Progenitor cell of endocrine pancreas (in vitro differentiated cells): ENCODE data around the gene CEP250. TPM values are rescaled to one million over a fixed set of nuclear protein-coding genes. Genes with fewer than 3 reads are reported as not detected.

ENCODE experiments used
- DNase-seq: peaks from one replicate; pipeline ENCODE4 v3.0.0; 2021; ENCODE audit warnings: low spot score; ENCODE audit not compliant: unreplicated experiment
- H3K27ac Mint-ChIP-seq: 2 replicates; pipeline ENCODE4 v1.8.0; 2021; ENCODE audit warnings: mild to moderate bottlenecking, moderate library complexity, mixed read lengths
- H3K27me3 Mint-ChIP-seq: 2 replicates; pipeline ENCODE4 v1.8.0; 2021; ENCODE audit warnings: mixed read lengths
- H3K36me3 Mint-ChIP-seq: 2 replicates; pipeline ENCODE4 v1.8.0; 2022; ENCODE audit warnings: mixed read lengths; ENCODE audit not compliant: insufficient read depth
- H3K4me1 Mint-ChIP-seq: 2 replicates; pipeline ENCODE4 v1.8.0; 2021; ENCODE audit warnings: low read depth, mixed read lengths
- H3K4me3 Mint-ChIP-seq: 2 replicates; pipeline ENCODE4 v1.8.0; 2021; ENCODE audit warnings: low read depth, mild to moderate bottlenecking, moderate library complexity, mixed read lengths
- H3K9me3 Mint-ChIP-seq: 2 replicates; pipeline ENCODE4 v1.8.0; 2021; ENCODE audit warnings: low read depth, mixed read lengths
- CTCF ChIP-seq: fragments of 200-600 bp; sonication (generic); IDR thresholded peaks from one replicate; pipeline ENCODE4 v1.5.0; 2021; ENCODE audit warnings: antibody characterized with exemption, mild to moderate bottlenecking; ENCODE audit not compliant: unreplicated experiment
- total RNA-seq: library from RNA; stranded (reverse); gene quantifications from 2 replicates; pipeline ENCODE4 v1.2.1, GENCODE V29; 2021

Gene CEP250
- total RNA-seq, 1 donor from 2014 or later: 76.9 TPM

DNA sequence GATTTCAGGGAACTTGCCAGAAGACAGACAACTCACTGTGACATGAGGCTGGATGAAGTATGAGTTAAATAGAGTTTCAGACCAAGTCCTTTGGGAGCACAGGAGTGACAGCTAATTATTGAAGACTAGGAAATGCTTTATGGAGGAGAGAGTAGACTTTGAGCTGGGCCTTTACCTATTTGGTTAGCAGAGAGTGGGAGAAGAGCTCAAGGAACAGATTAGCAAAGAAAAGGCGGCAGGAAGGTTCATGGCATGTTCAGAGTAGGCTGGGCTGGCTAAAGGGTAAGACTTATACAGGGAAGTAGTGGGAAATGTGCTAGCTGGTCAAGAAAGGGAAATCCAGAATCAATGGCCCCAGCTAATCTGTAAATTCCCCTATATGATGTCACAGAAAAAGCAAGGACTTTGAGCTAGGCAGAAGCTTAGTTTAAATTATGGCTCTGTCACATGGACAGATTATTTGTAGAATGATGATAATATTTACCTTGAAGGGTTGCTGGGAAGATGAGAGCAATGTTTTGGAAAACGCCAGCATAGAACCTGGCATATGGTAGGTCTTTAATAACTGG is 19.0 kb downstream of the CEP250 start:
- Mint-ChIP-seq H3K4me3 (no peak overlapping the region), H3K27me3 (no peaks in the 10 kb centered on the region), H3K9me3 (no peaks in the 10 kb centered on the region), H3K4me1 (no peaks in the 10 kb centered on the region), H3K27ac (no peak overlapping the region), H3K36me3 (peaks cover 18% of the 10 kb centered on the region)
- DNase-seq: no peak
- TF ChIP-seq CTCF: no peak

DNA sequence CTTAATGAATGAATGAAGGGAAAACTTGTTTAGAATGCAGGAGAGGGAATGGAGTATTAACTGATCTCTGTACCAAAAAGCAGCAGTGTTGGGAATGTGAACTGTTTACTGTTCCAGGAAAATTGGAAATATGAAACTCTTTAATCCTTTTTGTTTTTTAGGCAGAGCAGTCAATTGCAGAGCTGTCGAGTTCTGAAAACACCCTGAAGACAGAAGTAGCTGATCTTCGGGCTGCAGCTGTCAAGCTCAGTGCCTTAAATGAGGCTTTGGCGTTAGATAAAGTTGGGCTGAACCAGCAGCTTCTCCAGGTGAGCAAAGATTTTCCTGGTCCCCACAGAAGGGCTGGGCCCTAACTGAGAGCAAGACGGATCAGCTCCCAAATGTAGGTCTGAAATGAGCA is 20.9 kb downstream of the CEP250 start:
- H3K27ac Mint-ChIP-seq: no peak overlapping the region
- no peaks in the 10 kb centered on the region for H3K9me3 Mint-ChIP-seq
- no peak overlapping the region for H3K4me3 Mint-ChIP-seq
- no peak for TF ChIP-seq CTCF
- peaks cover 19% of the 10 kb centered on the region for H3K36me3 Mint-ChIP-seq
- no peak for DNase-seq
- no peaks in the 10 kb centered on the region for H3K4me1 Mint-ChIP-seq
- no peaks in the 10 kb centered on the region for H3K27me3 Mint-ChIP-seq

DNA sequence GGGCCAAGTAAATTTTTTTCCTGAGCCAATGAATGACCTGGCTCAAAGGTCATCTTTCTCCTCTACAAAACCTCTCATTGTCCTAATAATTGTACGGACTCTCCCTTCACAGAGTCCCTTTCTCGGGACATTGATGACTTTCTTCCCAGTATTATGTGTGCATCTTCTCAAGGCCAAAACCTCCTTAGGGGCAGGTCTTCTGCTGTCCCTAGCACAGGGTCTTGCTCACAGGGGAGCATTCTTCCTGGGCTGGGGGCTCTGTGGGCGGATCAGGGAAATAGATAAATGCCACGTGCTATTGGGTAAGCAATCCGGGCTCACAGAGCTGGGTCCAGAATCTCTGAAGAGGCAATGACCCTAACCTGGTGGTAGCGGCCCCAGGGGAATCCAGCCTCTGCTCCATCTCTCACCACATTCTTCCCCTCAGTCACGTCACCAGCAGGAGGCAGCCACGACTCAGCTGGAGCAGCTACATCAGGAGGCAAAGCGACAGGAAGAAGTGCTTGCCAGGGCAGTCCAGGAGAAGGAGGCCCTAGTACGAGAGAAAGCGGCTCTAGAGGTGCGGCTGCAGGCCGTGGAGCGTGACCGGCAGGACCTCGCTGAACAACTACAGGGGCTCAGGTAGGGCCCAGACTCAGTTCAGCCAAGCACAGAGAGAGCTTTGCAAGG is 23.5 kb downstream of the CEP250 start:
- no peaks in the 10 kb centered on the region for H3K27me3 Mint-ChIP-seq
- H3K4me1 Mint-ChIP-seq: no peaks in the 10 kb centered on the region
- no peak for DNase-seq
- TF ChIP-seq CTCF: no peak
- no peak overlapping the region for H3K4me3 Mint-ChIP-seq
- peaks cover 21% of the 10 kb centered on the region for H3K36me3 Mint-ChIP-seq
- H3K27ac Mint-ChIP-seq: no peak overlapping the region
- H3K9me3 Mint-ChIP-seq: peaks cover 4% of the 10 kb centered on the region

- peaks cover 28% of the 10 kb centered on the region for H3K36me3 Mint-ChIP-seq
Observed at GRCh38 chr20:35479798-35480197, 24.4 kb downstream of the CEP250 start.

DNA sequence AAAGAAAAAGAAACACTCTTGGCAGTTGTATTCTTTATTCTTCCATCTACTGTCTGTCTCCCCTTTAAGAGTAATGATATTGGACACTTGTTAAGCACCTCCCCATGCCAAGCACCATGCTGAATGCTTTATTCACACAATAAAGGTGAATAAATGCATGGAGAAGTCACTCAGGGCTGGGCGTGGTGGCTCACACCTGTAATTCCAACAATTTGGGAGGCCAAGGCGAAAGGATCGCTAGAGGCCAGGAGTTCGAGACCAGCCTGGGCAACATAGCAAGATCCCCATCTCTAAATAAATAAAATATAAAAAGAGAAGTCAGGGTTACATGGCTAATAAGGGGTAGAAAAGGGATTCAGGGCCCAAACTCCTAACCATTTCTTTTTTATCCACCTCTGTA is 32.1 kb downstream of the CEP250 start:
- DNase-seq: no peak
- Mint-ChIP-seq H3K4me1 (no peaks in the 10 kb centered on the region), H3K27me3 (no peaks in the 10 kb centered on the region), H3K27ac (no peak overlapping the region), H3K4me3 (no peak overlapping the region), H3K9me3 (peaks cover 7% of the 10 kb centered on the region), H3K36me3 (peaks cover 26% of the 10 kb centered on the region)
- no peak for TF ChIP-seq CTCF

More at GRCh38 chr20:35479798-35480197, 24.4 kb downstream of the CEP250 start:
- DNase-seq: no peak
- Mint-ChIP-seq H3K4me3 (no peak overlapping the region), H3K4me1 (no peaks in the 10 kb centered on the region), H3K9me3 (peaks cover 7% of the 10 kb centered on the region), H3K27ac (no peak overlapping the region), H3K27me3 (no peaks in the 10 kb centered on the region)
- no peak for TF ChIP-seq CTCF
